ENCODE measurements around the gene CHRNA7.

- TF ChIP-seq POLR2AphosphoS5 (IDR thresholded peaks at IDR 0.05; ENCODE audit: borderline replicate concordance, low read depth, low read length) (no peak), EZH2 (IDR thresholded peaks at IDR 0.05) (no peak)
Measured at GRCh38 chr15:32125595-32125994, 95.3 kb downstream of the CHRNA7 start.

All from SK-N-MC (cell line).